Measurements from ENCODE around the gene THTPA. TPM values are rescaled to one million over a fixed set of nuclear protein-coding genes. Genes with fewer than 3 reads are reported as not detected.

The THTPA gene
- 14.1 and 18.9 TPM in 2 replicates for total RNA-seq

GRCh38 chr14:23555882-23556699, at the start of gene THTPA:
TSS of gene THTPA (plus strand) at chr14:23556271. CDS start at chr14:23556758, 487 bp downstream.

GRCh38 chr14:23551266-23552028, 4.6 kb upstream of the THTPA start, which contains the start of gene ZFHX2:
TSS of gene ZFHX2 (minus strand) at chr14:23551765. CDS start at chr14:23535325, 16,440 bp downstream.

GRCh38 chr14:23567186-23568020, 11.3 kb downstream of the THTPA start, which contains the start of gene AP1G2:
TSS of gene AP1G2 (minus strand) at chr14:23567791. CDS start at chr14:23567314, 477 bp downstream.

GRCh38 chr14:23578560-23579310, 22.7 kb downstream of the THTPA start, which contains the start of gene JPH4:
TSS of gene JPH4 (minus strand) at chr14:23578790. CDS start at chr14:23577453, 1,337 bp downstream.

Other genes starting within 250 kb of the THTPA start
- 18.5 and 22.2 TPM in 2 replicates for gene BCL2L2, start 249.4 kb upstream of the THTPA start, total RNA-seq
- gene PABPN1, start 234.8 kb upstream of the THTPA start, total RNA-seq: 71.1 and 81.7 TPM in 2 replicates
- gene SLC22A17, start 203.4 kb upstream of the THTPA start, total RNA-seq: 0.86 and 1.1 TPM in 2 replicates
- gene EFS, start 191.1 kb upstream of the THTPA start, total RNA-seq: not detected in 2 replicates
- gene IL25, start 183.5 kb upstream of the THTPA start, total RNA-seq: not detected in 2 replicates
- gene CMTM5, start 179.2 kb upstream of the THTPA start, total RNA-seq: not detected in 2 replicates
- not detected in 2 replicates for gene MYH6, start 148.0 kb upstream of the THTPA start, total RNA-seq
- gene MYH7, start 120.6 kb upstream of the THTPA start, total RNA-seq: not detected in 2 replicates
- 41.6 and 48.2 TPM in 2 replicates for gene NGDN, start 86.6 kb upstream of the THTPA start, total RNA-seq
- gene ZFHX2, start 4.5 kb upstream of the THTPA start, total RNA-seq: 0.40 and 0.86 TPM in 2 replicates
- gene AP1G2, start 11.5 kb downstream of the THTPA start, total RNA-seq: 7.6 and 17.0 TPM in 2 replicates
- not detected in 2 replicates for gene JPH4, start 22.5 kb downstream of the THTPA start, total RNA-seq
- gene DHRS2, start 80.1 kb downstream of the THTPA start, total RNA-seq: 0.27 and 1.5 TPM in 2 replicates